Keratinocyte (primary cell): Measurements from ENCODE around the gene CFAP46.

Source experiments
- EZH2 ChIP-seq: IDR thresholded peaks from one replicate; pipeline ENCODE4 v1.6.1; 2012; ENCODE audit warnings: inconsistent platforms, mild to moderate bottlenecking, low read length, moderate library complexity
- TF ChIP-seq, protein P1 (sequence below), 3 experiments: IDR thresholded peaks in 1 of 3; conservative IDR thresholded peaks in 1 of 3; optimal IDR thresholded peaks in 1 of 3; 2 replicates in 2 of 3; 3 replicates in 1 of 3; pipeline versions ENCODE3 to v1.5.1; 2011; ENCODE audit warnings: low read length in 3 of 3, mild to moderate bottlenecking in 3 of 3, moderate library complexity in 2 of 3, control low read depth in 1 of 3, inconsistent platforms in 1 of 3; ENCODE audit not compliant: insufficient read depth in 2 of 3; ENCODE audit errors: extremely low read depth in 1 of 3

DNA sequence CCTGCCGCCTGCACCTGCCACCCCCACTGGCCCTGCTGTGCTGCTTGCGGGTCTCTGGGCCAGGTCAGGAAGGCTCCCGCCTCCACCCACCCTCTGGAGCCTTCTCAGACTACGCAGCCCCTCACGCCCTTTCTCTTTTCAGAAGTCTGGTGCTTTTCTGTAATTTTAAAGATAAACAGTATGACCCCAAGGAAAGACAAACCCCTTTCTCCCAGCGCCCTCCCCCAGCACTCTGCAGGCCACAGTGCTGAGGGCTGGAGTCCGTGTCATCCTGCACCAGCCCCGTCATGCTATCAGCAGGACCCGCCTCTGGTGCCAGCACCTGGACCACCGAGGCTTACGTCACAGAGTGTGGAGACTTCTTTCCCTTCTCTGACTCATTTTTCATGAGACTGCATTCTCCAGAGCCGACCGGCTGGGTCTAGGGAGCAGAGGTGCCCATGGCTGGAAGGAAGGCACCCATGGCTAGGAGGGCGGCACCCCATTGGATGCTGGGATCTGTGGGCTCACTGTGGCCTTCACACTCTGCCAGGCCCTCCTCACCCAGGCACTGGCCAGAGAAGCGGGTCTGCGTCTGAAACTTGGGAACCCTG, 53.4 kb downstream of the CFAP46 start:
- TF ChIP-seq, protein P1, sequence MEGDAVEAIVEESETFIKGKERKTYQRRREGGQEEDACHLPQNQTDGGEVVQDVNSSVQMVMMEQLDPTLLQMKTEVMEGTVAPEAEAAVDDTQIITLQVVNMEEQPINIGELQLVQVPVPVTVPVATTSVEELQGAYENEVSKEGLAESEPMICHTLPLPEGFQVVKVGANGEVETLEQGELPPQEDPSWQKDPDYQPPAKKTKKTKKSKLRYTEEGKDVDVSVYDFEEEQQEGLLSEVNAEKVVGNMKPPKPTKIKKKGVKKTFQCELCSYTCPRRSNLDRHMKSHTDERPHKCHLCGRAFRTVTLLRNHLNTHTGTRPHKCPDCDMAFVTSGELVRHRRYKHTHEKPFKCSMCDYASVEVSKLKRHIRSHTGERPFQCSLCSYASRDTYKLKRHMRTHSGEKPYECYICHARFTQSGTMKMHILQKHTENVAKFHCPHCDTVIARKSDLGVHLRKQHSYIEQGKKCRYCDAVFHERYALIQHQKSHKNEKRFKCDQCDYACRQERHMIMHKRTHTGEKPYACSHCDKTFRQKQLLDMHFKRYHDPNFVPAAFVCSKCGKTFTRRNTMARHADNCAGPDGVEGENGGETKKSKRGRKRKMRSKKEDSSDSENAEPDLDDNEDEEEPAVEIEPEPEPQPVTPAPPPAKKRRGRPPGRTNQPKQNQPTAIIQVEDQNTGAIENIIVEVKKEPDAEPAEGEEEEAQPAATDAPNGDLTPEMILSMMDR (optimal IDR thresholded peaks at IDR 0.05 in 1 of 3, IDR thresholded peaks at IDR 0.05 in 1 of 3, conservative IDR thresholded peaks at IDR 0.05 in 1 of 3; ENCODE audit: extremely low read depth in 1 of 3, insufficient read depth in 2 of 3, low read length in 3 of 3): no peak
- TF ChIP-seq EZH2: no peak
